Astrocyte (in vitro differentiated cells and primary cell): ENCODE data around the gene GUCY2C. TPM values are rescaled to one million over a fixed set of nuclear protein-coding genes. Genes with fewer than 3 reads are reported as not detected.
A peak's percentile ranks its signal among the peaks of the same experiment; 100 is the strongest.

Experiments used
- DNase-seq: peaks from one replicate; pipeline ENCODE4 v3.0.0-alpha.2; 2010; ENCODE audit warnings: low read depth
- FAIRE-seq: peaks from 2 replicates; lab custom pipeline; 2011; peaks lifted over from hg19 to GRCh38; lab: Jason Lieb, UNC
- H2AFZ ChIP-seq: 2 replicates; pipeline ENCODE4 v1.6.0; 2012; ENCODE audit warnings: low read depth, low read length, inconsistent platforms
- H3K27ac ChIP-seq: 2 replicates; pipeline ENCODE4 v1.5.1; 2011; ENCODE audit warnings: low read depth, low read length, inconsistent platforms
- H3K27me3 ChIP-seq: 2 replicates; pipeline ENCODE4 v1.6.0; 2011; ENCODE audit warnings: low read length, inconsistent platforms; ENCODE audit not compliant: insufficient read depth
- H3K36me3 ChIP-seq: 2 replicates; pipeline ENCODE4 v1.5.1; 2011; ENCODE audit warnings: low read length, inconsistent platforms; ENCODE audit not compliant: insufficient read depth
- H3K4me1 ChIP-seq: 2 replicates; pipeline ENCODE4 v1.5.1; 2011; ENCODE audit warnings: low read length, inconsistent platforms; ENCODE audit not compliant: insufficient read depth
- H3K4me2 ChIP-seq: 2 replicates; pipeline ENCODE4 v1.6.0; 2012; ENCODE audit warnings: low read length, inconsistent platforms
- H3K4me3 ChIP-seq: 2 replicates; pipeline ENCODE4 v1.5.1; 2011; ENCODE audit warnings: low read depth, mild to moderate bottlenecking, low read length, inconsistent platforms; ENCODE audit not compliant: insufficient read depth
- H3K79me2 ChIP-seq: 2 replicates; pipeline ENCODE4 v1.6.0; 2012; ENCODE audit warnings: mild to moderate bottlenecking, low read length, inconsistent platforms; ENCODE audit not compliant: insufficient read depth
- H3K9ac ChIP-seq: 2 replicates; pipeline ENCODE4 v1.6.0; 2012; ENCODE audit warnings: mild to moderate bottlenecking, low read length, inconsistent platforms
- H3K9me3 ChIP-seq: 2 replicates; pipeline ENCODE4 v1.5.1; 2012; ENCODE audit warnings: low read depth, mild to moderate bottlenecking, low read length, inconsistent platforms; ENCODE audit not compliant: insufficient read depth
- H4K20me1 ChIP-seq: 2 replicates; pipeline ENCODE4 v1.6.0; 2012; ENCODE audit warnings: low read length, inconsistent platforms; ENCODE audit not compliant: insufficient read depth
- H3K27ac Mint-ChIP-seq: one replicate; pipeline ENCODE4 v1.8.0; 2021; ENCODE audit warnings: mild to moderate bottlenecking, mixed read lengths; ENCODE audit not compliant: unreplicated experiment
- H3K27me3 Mint-ChIP-seq: one replicate; pipeline ENCODE4 v1.8.0; 2021; ENCODE audit warnings: low read depth, mixed read lengths; ENCODE audit not compliant: unreplicated experiment
- H3K36me3 Mint-ChIP-seq: one replicate; pipeline ENCODE4 v1.8.0; 2021; ENCODE audit warnings: low read depth, mixed read lengths; ENCODE audit not compliant: unreplicated experiment
- H3K4me1 Mint-ChIP-seq: one replicate; pipeline ENCODE4 v1.8.0; 2021; ENCODE audit warnings: low read depth, mixed read lengths; ENCODE audit not compliant: unreplicated experiment
- H3K4me3 Mint-ChIP-seq: one replicate; pipeline ENCODE4 v1.8.0; 2021; ENCODE audit warnings: mild to moderate bottlenecking, moderate library complexity, mixed read lengths; ENCODE audit not compliant: unreplicated experiment
- H3K9me3 Mint-ChIP-seq: one replicate; pipeline ENCODE4 v1.8.0; 2021; ENCODE audit warnings: mild to moderate bottlenecking, mixed read lengths; ENCODE audit not compliant: unreplicated experiment
- CTCF ChIP-seq: IDR thresholded peaks from 2 replicates; pipeline ENCODE4 v1.5.1; 2011; ENCODE audit warnings: low read depth, mild to moderate bottlenecking, inconsistent platforms, low read length, moderate library complexity; ENCODE audit not compliant: insufficient read depth
- EZH2 ChIP-seq: IDR thresholded peaks from 2 replicates; pipeline ENCODE4 v1.6.1; 2012; ENCODE audit warnings: mild to moderate bottlenecking, low read length, inconsistent platforms; ENCODE audit not compliant: insufficient read depth
- total RNA-seq: library from RNA; stranded (reverse); gene quantifications from 2 replicates; pipeline ENCODE4 v1.2.1, GENCODE V29; 2021

The GUCY2C gene
- total RNA-seq, 1 donor from 2014 or later, result 0.09 TPM

GRCh38 chr12:14664434-14665023, 31.9 kb downstream of the GUCY2C start:
- Histone ChIP-seq H3K9me3 (no peaks in the 10 kb centered on the region), H4K20me1 (no peaks in the 10 kb centered on the region), H3K27me3 (no peaks in the 10 kb centered on the region), H3K4me1 (no peaks in the 10 kb centered on the region), H3K36me3 (no peaks in the 10 kb centered on the region), H3K79me2 (no peaks in the 10 kb centered on the region), H3K9ac (no peak overlapping the region), H3K4me3 (no peak overlapping the region), H3K4me2 (no peak overlapping the region), H3K27ac (no peak overlapping the region), H2AFZ (no peak overlapping the region)
- Mint-ChIP-seq H3K4me3 (no peak overlapping the region), H3K4me1 (no peaks in the 10 kb centered on the region), H3K9me3 (no peaks in the 10 kb centered on the region), H3K27ac (no peak overlapping the region), H3K36me3 (no peaks in the 10 kb centered on the region), H3K27me3 (peaks cover 2% of the 10 kb centered on the region)
- TF ChIP-seq CTCF (peak; percentile 52), EZH2 (no peak)
- peak; percentile 1 for DNase-seq
- FAIRE-seq, result peak; percentile 23

GRCh38 chr12:14663002-14663401, 33.4 kb downstream of the GUCY2C start:
- Histone ChIP-seq H4K20me1 (no peaks in the 10 kb centered on the region), H2AFZ (no peak overlapping the region), H3K9me3 (no peaks in the 10 kb centered on the region), H3K9ac (no peak overlapping the region), H3K4me1 (no peaks in the 10 kb centered on the region), H3K4me3 (no peak overlapping the region), H3K4me2 (no peak overlapping the region), H3K27me3 (no peaks in the 10 kb centered on the region), H3K36me3 (no peaks in the 10 kb centered on the region), H3K27ac (no peak overlapping the region), H3K79me2 (no peaks in the 10 kb centered on the region)
- FAIRE-seq, result no peak
- DNase-seq, result no peak
- H3K27me3 Mint-ChIP-seq, result peaks cover 2% of the 10 kb centered on the region
- TF ChIP-seq EZH2 (no peak), CTCF (no peak)
- H3K9me3 Mint-ChIP-seq, result no peaks in the 10 kb centered on the region
- no peaks in the 10 kb centered on the region for H3K36me3 Mint-ChIP-seq
- H3K4me1 Mint-ChIP-seq, result no peaks in the 10 kb centered on the region
- H3K4me3 Mint-ChIP-seq, result no peak overlapping the region
- no peak overlapping the region for H3K27ac Mint-ChIP-seq

- Mint-ChIP-seq H3K27me3 (peaks cover 2% of the 10 kb centered on the region), H3K36me3 (no peaks in the 10 kb centered on the region), H3K4me1 (no peaks in the 10 kb centered on the region), H3K4me3 (no peak overlapping the region), H3K27ac (no peak overlapping the region), H3K9me3 (no peaks in the 10 kb centered on the region)
- Histone ChIP-seq H3K9me3 (no peaks in the 10 kb centered on the region), H3K79me2 (no peaks in the 10 kb centered on the region), H3K27ac (no peak overlapping the region), H3K36me3 (no peaks in the 10 kb centered on the region), H3K9ac (no peak overlapping the region), H3K4me2 (no peak overlapping the region), H3K4me1 (no peaks in the 10 kb centered on the region), H3K4me3 (no peak overlapping the region), H3K27me3 (no peaks in the 10 kb centered on the region), H2AFZ (no peak overlapping the region), H4K20me1 (no peaks in the 10 kb centered on the region)
- TF ChIP-seq CTCF, result no peak
- TF ChIP-seq EZH2, result no peak
- no peak for DNase-seq
- FAIRE-seq, result no peak
Observed at GRCh38 chr12:14656846-14657245, 39.6 kb downstream of the GUCY2C start.
